Heart left ventricle (tissue), 13 donors: ENCODE results near the gene PCDHA1.

Experiments used
- CTCF ChIP-seq, 12 donors: fragments of 200-600 bp; sonication (generic) in 4 of 12; IDR thresholded peaks; one replicate each; pipeline versions ENCODE4 v1.5.0 to v1.8.0; 2018 to 2022; ENCODE audit warnings: antibody characterized with exemption in 12 of 12, mild to moderate bottlenecking in 5 of 12
- POLR2A ChIP-seq, 2 donors: fragments of 450-650 bp; IDR thresholded peaks; one replicate each; pipeline ENCODE4 v1.6.1; 2017; ENCODE audit warnings: antibody characterized with exemption in 2 of 2, mild to moderate bottlenecking in 2 of 2, moderate library complexity in 2 of 2
- donor health status: ischemic (EF 13 %, LVEDD 7.1; RV severe dilation, severe dysfunction).
- donor health status: DM: no; HTN: yes; CAD: no.
- donor health status: DM: no; HTN: no; CAD: no.
- donor health status: ischemic (EF 25% LVEDD 6.9; RV normal size, moderate dysfunction).
- donor health status: ischemic (EF 25% LVEDD 5.7; RV mildly dilated, moderate dysfunction).
- donor health status: ischemic (EF 35%, LVEDD 5.7; RV mildly dilated, moderate dysfunction).
- donor health status: nonischemic (EF 11% LVEDD 7.7; RV severe dilation, severe dysfunction).
- donor health status: DM: yes; HTN: yes; CAD: no.
- donor health status: PGD.
- donor health status: ischemic (EF 29% LVEDD 5.4; RV normal size, mild dysfunction).
- donor health status: nonischemic (EF 23%, LVEDD 6.1; RV moderate dilation, normal function).

DNA sequence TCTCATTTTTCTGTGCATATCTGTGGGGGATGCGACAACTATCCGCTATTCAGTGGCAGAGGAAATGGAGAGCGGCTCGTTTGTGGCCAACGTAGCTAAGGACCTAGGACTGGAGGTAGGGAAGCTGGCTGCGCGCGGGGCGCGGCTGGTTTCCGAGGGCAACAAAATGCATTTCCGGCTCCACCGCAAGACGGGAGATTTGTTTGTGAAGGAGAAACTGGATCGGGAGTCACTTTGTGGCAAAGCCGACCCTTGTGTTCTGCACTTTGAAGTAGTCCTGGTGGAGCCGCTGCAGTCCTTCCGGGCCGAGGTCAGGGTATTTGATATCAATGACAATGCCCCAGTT is 265.6 kb downstream of the PCDHA1 start:
- no peak for TF ChIP-seq CTCF (IDR thresholded peaks at IDR 0.05)
- TF ChIP-seq POLR2A (IDR thresholded peaks at IDR 0.05) = no peak
